Psoas muscle (tissue), 8 donors: Measurements from ENCODE around the gene RUFY4. TPM values are rescaled to one million over a fixed set of nuclear protein-coding genes. Genes with fewer than 3 reads are reported as not detected.

ENCODE experiments used
- ATAC-seq, 4 donors: fragments of 200-7000 bp; cut with Tn5 transposase; one replicate each; pipeline ENCODE4 v1.9.1; 2020; ENCODE audit warnings: moderate library complexity in 3 of 4, mild to moderate bottlenecking in 2 of 4
- DNase-seq, 2 donors: peaks; one replicate each; pipeline ENCODE4 v3.0.0-alpha.2; 2020
- H3K27ac ChIP-seq: fragments of 200-600 bp; one replicate; pipeline ENCODE4 v1.8.0; 2022
- H3K27me3 ChIP-seq, 3 donors: fragments of 200-600 bp in 1 of 3; one replicate each; pipeline versions ENCODE4 v1.6.1 to v1.8.0; 2013 to 2022; ENCODE audit warnings: low read length in 2 of 3, mild to moderate bottlenecking in 2 of 3, moderate library complexity in 1 of 3; ENCODE audit not compliant: insufficient read depth in 3 of 3
- H3K36me3 ChIP-seq, 2 donors: fragments of 200-600 bp in 1 of 2; one replicate each; pipeline versions ENCODE4 v1.6.1 to v1.8.0; 2013 to 2022; ENCODE audit warnings: low read depth in 1 of 2, mild to moderate bottlenecking in 1 of 2, moderate library complexity in 1 of 2; ENCODE audit not compliant: insufficient read depth in 1 of 2
- H3K4me1 ChIP-seq: fragments of 200-600 bp; one replicate; pipeline ENCODE4 v1.8.0; 2022
- H3K4me3 ChIP-seq: fragments of 200-600 bp; one replicate; pipeline ENCODE4 v1.8.0; 2022; ENCODE audit warnings: mild to moderate bottlenecking
- H3K9me3 ChIP-seq: fragments of 200-600 bp; one replicate; pipeline ENCODE4 v1.8.0; 2022
- CTCF ChIP-seq: fragments of 200-600 bp; IDR thresholded peaks from one replicate; pipeline ENCODE4 v1.8.0; 2022; ENCODE audit warnings: antibody characterized with exemption
- WGBS, 3 donors: extraction: QIAGEN DNeasy Blood & Tissue Kit; methylation state at CpG; one replicate each; pipeline versions ENCODE4 v1.1.6 to v1.1.7; 2013; 5-methylcytosine and 5-hydroxymethylcytosine counted together
- intact Hi-C, 2 donors: fragments of 100-400 bp; cut with DNase I; formaldehyde crosslinking; loops; one replicate each; pipeline versions ENCODE4 v1.11.0 to v1.14.2; 2022
- polyA plus RNA-seq, 3 donors: library from polyadenylated mRNA; stranded (reverse); fragments of 200-250 nt; gene quantifications; one replicate each; pipeline ENCODE4 v1.2.3, GENCODE V29; 2013
- total RNA-seq, 4 donors: library from RNA; stranded (reverse); fragmentation: NEBNext Ultra II Directional in 2 of 4; extraction: Animal tissue kit (Norgen Biotek cat#: 25700) in 2 of 4; gene quantifications; one replicate each; pipeline versions ENCODE4 v1.2.1 to v1.2.4, GENCODE V29; 2021 to 2023
- donor health status: healthy with polysubstance abuse.
- donor health status: DM: no; HTN: no; CAD: no; lungs with moderate emphysema.
- donor health status: Bipolar disorder and iron deficiency.
- donor health status: healthy.
- donor health status: DM: yes; HTN: yes; CAD: no.
- donor health status: DM: no; HTN: no; CAD: no.
- donor health status: DM: no; HTN: no; CAD: no.
- donor health status: DM: yes; HTN: yes; CAD: no.

The RUFY4 gene
- total and polyA plus RNA-seq, 7 donors = 0.01 to 0.03 TPM; not detected in 5

DNA sequence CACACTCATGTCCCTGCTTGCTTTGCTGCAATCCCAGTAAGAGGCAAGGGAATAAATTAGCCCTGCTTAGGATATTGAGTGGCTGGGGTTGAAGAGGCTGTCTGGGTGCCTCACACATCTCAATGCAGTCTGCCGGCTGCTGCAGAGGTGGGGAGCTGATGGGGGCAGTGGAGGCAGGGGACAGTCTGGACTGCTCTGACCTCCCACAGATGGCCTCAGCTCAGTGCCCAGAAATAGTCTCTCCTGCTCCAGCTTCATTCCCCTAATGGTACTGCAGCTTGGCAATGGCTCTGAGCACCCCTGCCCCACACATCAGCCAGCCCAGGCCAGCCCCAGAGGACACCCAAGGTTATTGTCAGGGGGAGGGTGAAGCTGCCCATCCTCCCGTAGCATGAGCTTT, 44.7 kb upstream of the RUFY4 start:
- no peak for DNase-seq
- WGBS, 3 donors = 11 to 39% (median 23%) methylated on average over 2 of the region's 2 CpGs

DNA sequence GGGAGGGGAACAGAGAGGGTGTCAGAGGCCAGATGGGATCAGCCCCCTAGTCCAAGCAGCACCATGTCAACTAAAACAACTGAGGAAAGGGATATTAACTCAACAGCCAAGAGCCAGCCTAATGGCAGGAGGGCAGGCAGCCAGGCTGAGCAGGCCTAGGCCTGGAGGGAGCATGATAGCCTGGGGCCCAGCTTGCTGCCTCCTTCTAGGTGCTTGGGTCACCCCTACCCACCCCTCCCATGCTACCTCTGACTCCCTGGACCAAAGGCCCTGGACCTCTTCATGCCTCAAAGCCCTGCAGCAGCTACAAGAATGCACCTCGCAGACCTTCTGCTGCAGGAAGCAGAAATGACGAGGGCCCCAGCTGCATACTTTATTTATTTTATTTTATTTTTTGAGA, 44.2 kb upstream of the RUFY4 start:
- intact Hi-C loops = no loop called here
- H3K27ac ChIP-seq = no peak overlapping the region
- no peaks in the 10 kb centered on the region for H3K36me3 ChIP-seq
- TF ChIP-seq CTCF = no peak
- WGBS, 3 donors = 91 to 97% (median 94%) methylated on average over 2 of the region's 2 CpGs
- H3K27me3 ChIP-seq = no peaks in the 10 kb centered on the region
- H3K4me1 ChIP-seq = peaks cover 56% of the 10 kb centered on the region
- no peaks in the 10 kb centered on the region for H3K9me3 ChIP-seq
- no peak for DNase-seq
- no peak overlapping the region for H3K4me3 ChIP-seq
- no peak for ATAC-seq

More for the DNA sequence above, 44.7 kb upstream of the RUFY4 start:
- no peak for TF ChIP-seq CTCF
- intact Hi-C loops = no loop called here
- H3K4me1 ChIP-seq = peaks cover 56% of the 10 kb centered on the region
- no peak overlapping the region for H3K27ac ChIP-seq
- no peak for ATAC-seq
- H3K4me3 ChIP-seq = no peak overlapping the region
- no peaks in the 10 kb centered on the region for H3K9me3 ChIP-seq
- H3K27me3 ChIP-seq = no peaks in the 10 kb centered on the region
- H3K36me3 ChIP-seq = no peaks in the 10 kb centered on the region

DNA sequence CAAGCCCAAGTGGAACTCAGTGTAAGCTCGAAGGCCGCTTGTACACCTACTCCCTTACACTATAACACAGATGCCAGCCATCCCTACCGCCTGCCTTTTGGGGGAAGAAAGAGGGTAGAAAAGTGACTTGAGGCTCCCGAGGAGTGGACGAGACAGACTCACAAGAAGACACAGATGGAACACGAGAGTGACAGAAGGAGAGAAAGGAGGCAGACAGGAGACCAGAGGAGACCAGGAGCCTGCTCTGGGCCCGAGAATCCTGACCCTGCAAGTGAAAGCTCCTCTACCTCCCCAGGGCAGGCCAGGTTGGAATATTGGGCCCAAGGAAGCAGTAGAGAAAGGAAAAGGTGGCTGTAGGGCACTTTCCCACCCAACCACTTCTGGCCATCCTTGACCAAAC, 42.8 kb upstream of the RUFY4 start:
- Histone ChIP-seq H3K4me1 (peaks cover 48% of the 10 kb centered on the region), H3K4me3 (no peak overlapping the region), H3K27ac (no peak overlapping the region), H3K9me3 (no peaks in the 10 kb centered on the region), H3K36me3 (no peaks in the 10 kb centered on the region), H3K27me3 (no peaks in the 10 kb centered on the region)
- intact Hi-C loops = no loop called here
- no peak for ATAC-seq
- no peak for DNase-seq
- no peak for TF ChIP-seq CTCF
- 88 to 93% (median 90%) methylated on average over 7 of the region's 7 CpGs for WGBS, 3 donors

DNA sequence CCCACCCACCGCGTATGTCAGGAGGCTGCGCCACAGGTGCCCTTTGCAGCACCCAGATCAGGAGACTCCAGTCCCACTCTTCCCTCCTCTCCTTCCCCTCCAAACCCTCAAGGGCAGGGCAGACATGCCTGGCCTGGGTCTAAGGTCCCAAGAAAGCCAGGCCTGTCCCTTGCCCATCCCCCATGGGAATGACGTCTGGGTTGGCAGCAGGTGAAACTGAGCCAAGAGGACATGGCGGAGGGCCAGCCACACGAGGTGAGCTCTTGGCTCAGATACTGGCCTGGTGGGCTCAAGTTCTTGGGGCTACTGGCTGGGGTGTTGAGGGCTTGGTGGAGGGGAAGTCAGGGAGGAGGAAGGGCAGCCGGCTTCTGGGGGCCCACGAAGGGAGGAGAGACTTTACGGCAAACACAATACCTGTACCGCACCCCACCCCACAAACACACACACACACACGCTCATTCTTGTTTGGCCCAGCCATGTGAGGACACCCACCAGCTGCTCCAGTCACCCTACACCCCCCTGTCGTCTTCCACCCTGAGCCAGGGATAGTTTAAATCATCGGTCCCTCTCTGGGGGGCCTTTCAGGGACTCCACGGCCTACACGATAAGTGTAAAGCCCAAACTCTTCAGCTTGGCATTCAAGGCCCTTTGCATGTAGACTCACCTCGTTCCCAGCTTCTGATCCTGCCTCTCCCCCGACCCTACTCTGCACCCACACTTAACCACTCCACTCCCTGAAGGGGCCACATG, 42.2 kb upstream of the RUFY4 start:
- ATAC-seq (peak in 2 of 4 donors; percentile 42 to 60), DNase-seq (peak in 1 of 2 donors; percentile 75)
- Histone ChIP-seq H3K27ac (no peak overlapping the region), H3K4me1 (peaks cover 44% of the 10 kb centered on the region), H3K4me3 (no peak overlapping the region), H3K36me3 (no peaks in the 10 kb centered on the region), H3K27me3 (no peaks in the 10 kb centered on the region), H3K9me3 (no peaks in the 10 kb centered on the region)
- no peak for TF ChIP-seq CTCF
- WGBS, 3 donors = 48 to 59% (median 59%) methylated on average over 16 to 17 of the region's 17 CpGs
- intact Hi-C loops = no loop called here
